GM12892 (cell line): ENCODE data around the gene TSC22D4.

Experiments used
- POLR2A ChIP-seq: IDR thresholded peaks from 2 replicates; pipeline ENCODE4 v1.6.1; 2011; ENCODE audit warnings: low read depth, low read length, control low read depth
- POLR2AphosphoS5 ChIP-seq: IDR thresholded peaks from 2 replicates; pipeline ENCODE4 v1.6.1; 2011; ENCODE audit warnings: low read depth, low read length, control low read depth

- no peak for TF ChIP-seq POLR2A
- no peak for TF ChIP-seq POLR2AphosphoS5
Measured at GRCh38 chr7:100490483-100491191, 11.6 kb upstream of the TSC22D4 start.
